Activated CD8-positive, alpha-beta memory T cell treated with anti-CD3 and anti-CD28 coated beads for 36 hours (primary cell): ENCODE results near the gene ANKRD16. TPM values are rescaled to one million over a fixed set of nuclear protein-coding genes. Genes with fewer than 3 reads are reported as not detected.

ENCODE experiments used
- CTCF ChIA-PET: fragments of 350-600 bp; sonication (Branson Sonifier 250); formaldehyde crosslinking; loops from one replicate; lab custom pipeline; 2021; ENCODE audit warnings: antibody characterized with exemption; lab: Charles Lee
- POLR2A ChIA-PET: fragments of 350-600 bp; sonication (Branson Sonifier 250); formaldehyde crosslinking; loops from one replicate; lab custom pipeline; 2021; ENCODE audit warnings: antibody characterized with exemption; lab: Charles Lee
- total RNA-seq, 2 experiments: library from RNA; stranded (reverse); gene quantifications; one replicate each; pipeline ENCODE4 v1.2.3, GENCODE V29; 2021

The ANKRD16 gene
- total RNA-seq, 2 experiments from 2014 or later, result 8.7 to 9.7 TPM

DNA sequence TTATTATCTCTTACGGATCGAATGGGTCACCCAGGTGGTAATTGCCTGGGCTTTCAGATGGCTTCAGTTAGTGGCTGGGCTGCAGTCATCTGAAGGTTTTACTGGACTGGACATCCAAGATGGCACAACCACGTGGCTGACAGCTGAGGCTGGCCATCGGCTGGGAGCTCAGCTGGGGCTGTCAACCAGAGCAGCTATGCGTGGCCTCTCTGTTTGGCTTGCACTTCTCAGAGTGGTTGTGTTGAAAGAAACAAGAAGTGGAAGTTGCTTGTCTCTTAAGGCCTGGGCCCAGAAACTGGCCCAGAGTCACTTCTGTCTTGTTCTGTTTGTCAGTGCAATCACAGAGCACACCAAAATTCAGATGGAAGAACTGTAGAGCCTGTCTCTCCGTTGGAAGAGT, 70.8 kb downstream of the ANKRD16 start:
- ChIA-PET POLR2A (interaction anchor here (0.9 kb wide), 1 partner anchor 44 kb away, joined by 3 read pairs; no protein-coding TSS in a partner anchor), CTCF (interaction anchor here (1.0 to 1.3 kb wide), 2 partner anchors 153 to 227 kb away, joined by 3 read pairs; no protein-coding TSS in a partner anchor)

- ChIA-PET POLR2A (interaction anchor here (0.9 kb wide), 1 partner anchor 45 kb away, joined by 3 read pairs; no protein-coding TSS in a partner anchor), CTCF (interaction anchor here (1.0 to 1.3 kb wide), 2 partner anchors 94 to 154 kb away, joined by 3 read pairs; no protein-coding TSS in a partner anchor)
Measured at GRCh38 chr10:5818048-5818331, 71.7 kb downstream of the ANKRD16 start.

DNA sequence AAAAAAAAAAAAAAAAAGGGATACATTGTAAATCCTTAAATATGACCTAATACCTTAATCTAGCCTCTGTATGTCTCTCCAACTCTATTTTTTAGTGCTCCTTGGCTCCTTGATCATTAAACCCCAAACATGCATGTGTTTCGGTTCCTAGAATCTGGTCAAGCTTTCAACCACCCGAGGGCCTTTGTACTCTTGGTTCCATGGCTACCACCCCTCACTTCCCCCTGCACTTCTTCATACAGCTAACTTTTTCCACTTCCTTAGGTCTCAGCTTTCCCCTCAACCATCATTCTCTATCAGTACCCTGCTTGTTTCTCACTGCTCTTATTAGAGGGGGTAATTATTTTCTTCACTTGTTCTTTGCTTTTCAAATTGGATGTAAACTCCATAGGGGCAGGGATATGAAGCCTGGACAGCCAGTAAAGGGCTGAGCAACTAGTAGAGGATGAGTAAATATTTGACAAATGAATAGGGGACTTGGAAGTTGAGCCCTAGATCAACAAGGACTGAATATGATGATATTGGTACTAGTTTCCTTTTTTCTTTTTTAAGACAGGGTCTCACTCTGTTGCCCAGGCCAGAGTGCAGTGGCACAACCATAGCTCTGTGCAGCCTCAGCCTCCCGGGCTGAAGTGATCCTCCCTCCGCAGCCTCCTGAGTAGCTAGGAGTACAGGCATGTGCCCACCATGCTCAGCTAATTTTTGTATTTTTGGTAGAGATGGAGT, 72.2 kb downstream of the ANKRD16 start:
- POLR2A ChIA-PET, result interaction anchor here (0.6 kb wide), 1 partner anchor 62 kb away, joined by 7 read pairs; no protein-coding TSS in a partner anchor
- CTCF ChIA-PET, result interaction anchor here (1.0 kb wide), 2 partner anchors 11 to 94 kb away, joined by 3 read pairs; no protein-coding TSS in a partner anchor

DNA sequence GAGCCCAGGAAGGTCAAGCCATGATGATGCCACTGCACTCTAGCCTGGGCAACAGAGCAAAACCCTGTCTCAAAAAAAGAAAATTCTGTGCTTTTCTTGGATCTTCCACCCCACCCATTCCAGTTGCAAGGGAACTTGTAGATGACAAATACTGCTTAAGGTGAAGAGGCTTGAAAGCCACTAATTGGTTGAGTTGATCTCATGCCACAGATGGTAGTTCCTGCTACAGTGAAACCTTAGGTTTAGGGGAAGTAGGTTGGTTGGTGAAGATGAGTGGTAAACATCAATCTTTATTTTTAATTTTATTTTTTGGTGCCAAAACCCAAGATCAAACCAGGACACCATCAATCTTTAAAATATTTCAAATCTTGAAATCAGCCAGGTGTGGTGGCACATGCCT, 73.5 kb downstream of the ANKRD16 start:
- ChIA-PET CTCF (no interaction called here), POLR2A (no interaction called here)

GRCh38 chr10:5814110-5815107, 75.3 kb downstream of the ANKRD16 start:
- ChIA-PET POLR2A (interaction anchor here (0.6 to 2.1 kb wide), 9 partner anchors 8 to 161 kb away, joined by 3 to 9 read pairs (median 3); partner anchors contain the start of genes ANKRD16, FBH1 and TASOR2), CTCF (interaction anchor here (0.8 to 1.7 kb wide), 6 partner anchors 28 to 990 kb away, joined by 3 to 4 read pairs (median 3); no protein-coding TSS in a partner anchor)

DNA sequence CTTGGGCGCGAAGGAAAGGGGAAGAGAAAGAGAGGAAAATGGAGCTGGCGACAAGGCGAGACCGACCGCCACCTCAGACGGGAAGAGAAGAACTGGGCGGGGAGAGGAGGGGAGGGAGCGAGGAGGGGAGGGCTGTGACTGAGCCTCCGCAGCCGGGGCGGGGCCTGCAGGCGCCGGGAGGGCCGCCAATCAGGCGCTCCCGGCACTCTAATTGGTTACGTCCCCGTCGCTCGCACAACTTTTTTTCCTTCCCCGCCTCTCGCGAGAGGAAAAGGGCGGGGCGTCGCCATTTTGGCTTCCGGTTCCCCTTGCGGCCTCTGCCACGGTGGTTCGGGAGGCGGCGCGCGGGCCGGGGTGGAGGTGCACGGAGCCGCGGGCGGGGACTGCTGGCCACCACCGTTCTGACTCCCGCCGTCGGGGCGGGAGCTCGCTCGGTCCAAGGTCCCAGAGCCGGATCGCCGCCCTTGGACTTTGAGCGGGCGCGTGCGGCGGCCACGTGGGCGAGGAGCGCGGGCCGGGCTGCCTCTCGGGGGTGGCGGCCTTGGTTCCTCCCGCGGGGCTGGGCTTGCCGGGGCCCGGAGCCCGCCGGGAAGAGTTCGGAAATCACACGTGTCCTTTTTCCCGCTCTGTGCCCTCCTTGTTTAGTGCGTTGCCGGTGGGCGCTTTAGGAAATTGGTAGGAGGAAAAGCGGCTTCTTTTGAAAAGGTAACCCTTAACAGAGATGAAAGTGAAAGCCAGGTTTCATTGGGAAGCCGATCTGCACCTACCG, 76.2 kb downstream of the ANKRD16 start, which contains the start of gene GDI2:
TSS of gene GDI2 (minus strand) at position 94 of the 769 bp plus-strand sequence. CDS start 176 bp downstream, outside the sequence.
- ChIA-PET CTCF (interaction anchor here (0.5 to 1.7 kb wide), 4 partner anchors 29 to 163 kb away, joined by 3 to 4 read pairs (median 3); no protein-coding TSS in a partner anchor), POLR2A (interaction anchor here (0.8 to 2.1 kb wide), 9 partner anchors 10 to 248 kb away, joined by 3 to 9 read pairs (median 3); partner anchors contain the start of genes ANKRD16, FBH1 and TASOR2)

DNA sequence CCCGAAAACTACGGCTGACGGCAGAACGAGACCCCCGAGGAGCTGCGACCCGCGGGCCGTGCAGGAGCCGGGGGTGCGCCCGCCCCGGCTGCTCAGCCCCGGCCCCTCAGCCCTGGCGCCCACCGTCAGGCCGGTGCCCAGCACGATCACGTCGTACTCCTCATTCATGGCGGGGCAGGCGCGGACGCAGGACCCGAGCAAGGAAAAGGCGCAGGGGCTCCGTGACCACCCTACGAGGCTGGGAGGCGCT, 76.7 kb downstream of the ANKRD16 start:
- ChIA-PET POLR2A (interaction anchor here (0.8 to 2.1 kb wide), 6 partner anchors 9 to 248 kb away, joined by 3 to 9 read pairs (median 4); partner anchors contain the start of genes ANKRD16 and FBH1), CTCF (interaction anchor here (0.5 to 1.7 kb wide), 4 partner anchors 30 to 163 kb away, joined by 3 to 4 read pairs (median 3); no protein-coding TSS in a partner anchor)

- POLR2A ChIA-PET, result interaction anchor here (0.8 to 2.1 kb wide), 5 partner anchors 9 to 249 kb away, joined by 3 to 9 read pairs (median 4); partner anchors contain the start of genes ANKRD16 and FBH1
- CTCF ChIA-PET, result interaction anchor here (0.6 to 1.7 kb wide), 2 partner anchors 30 to 57 kb away, joined by 4 read pairs; no protein-coding TSS in a partner anchor
Measured at GRCh38 chr10:5812283-5813090, 77.2 kb downstream of the ANKRD16 start.

Other genes starting within 250 kb of the ANKRD16 start
- 10 to 100 TPM in 1 of 2 experiments, 1 to 10 TPM in 1; 9.0 to 10.1 TPM for gene ASB13, start 223.3 kb downstream of the ANKRD16 start, total RNA-seq
- 10 to 100 TPM; 70.9 to 75.6 TPM for gene TASOR2, start 205.1 kb downstream of the ANKRD16 start, total RNA-seq
- 100 to 1,000 TPM; 305 to 312 TPM for gene GDI2, start 76.5 kb downstream of the ANKRD16 start, total RNA-seq
- gene FBH1, start 350 bp upstream of the ANKRD16 start, total RNA-seq, result 10 to 100 TPM; 52.2 to 55.3 TPM
- gene IL15RA, start 87.7 kb upstream of the ANKRD16 start, total RNA-seq, result 10 to 100 TPM; 31.4 to 31.8 TPM
- gene IL2RA, start 172.5 kb upstream of the ANKRD16 start, total RNA-seq, result 1,000 to 10,000 TPM; 1,215 to 1,272 TPM
- gene RBM17, start 199.1 kb upstream of the ANKRD16 start, total RNA-seq, result 100 to 1,000 TPM; 289 to 298 TPM